ENCODE measurements around the gene SETX.

SETX gene

DNA sequence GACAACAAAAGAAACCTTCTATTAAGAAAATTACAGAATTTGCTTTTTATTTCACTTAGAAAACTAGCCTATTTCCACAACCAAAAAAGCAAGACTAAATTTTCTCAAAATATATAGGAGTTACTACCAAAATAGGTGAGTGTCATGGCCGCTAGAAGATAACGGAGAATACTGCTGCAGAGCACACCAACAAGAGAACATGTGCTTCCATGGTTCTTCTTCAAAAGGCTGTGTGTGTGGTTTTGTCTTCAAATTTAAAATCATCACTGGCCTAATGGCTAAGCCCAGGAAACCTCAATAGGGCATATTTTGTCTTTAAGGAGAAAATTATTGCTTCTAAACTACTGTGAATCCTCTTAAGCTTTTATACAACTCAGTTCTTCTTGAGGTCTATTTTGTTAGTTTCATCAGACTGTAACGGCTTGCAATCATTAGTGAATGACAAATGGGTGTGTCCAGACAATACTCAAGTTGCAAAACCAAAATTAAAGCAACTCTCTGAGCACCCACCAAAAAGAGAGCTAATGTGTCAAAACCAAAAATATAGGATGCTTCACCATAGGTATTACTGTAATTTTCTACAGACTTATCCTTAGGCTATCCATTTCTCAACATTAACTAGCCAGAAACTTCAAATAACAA, 3.3 kb downstream of the SETX start:
- DNase-seq (ENCODE audit: low spot score): no peak

DNA sequence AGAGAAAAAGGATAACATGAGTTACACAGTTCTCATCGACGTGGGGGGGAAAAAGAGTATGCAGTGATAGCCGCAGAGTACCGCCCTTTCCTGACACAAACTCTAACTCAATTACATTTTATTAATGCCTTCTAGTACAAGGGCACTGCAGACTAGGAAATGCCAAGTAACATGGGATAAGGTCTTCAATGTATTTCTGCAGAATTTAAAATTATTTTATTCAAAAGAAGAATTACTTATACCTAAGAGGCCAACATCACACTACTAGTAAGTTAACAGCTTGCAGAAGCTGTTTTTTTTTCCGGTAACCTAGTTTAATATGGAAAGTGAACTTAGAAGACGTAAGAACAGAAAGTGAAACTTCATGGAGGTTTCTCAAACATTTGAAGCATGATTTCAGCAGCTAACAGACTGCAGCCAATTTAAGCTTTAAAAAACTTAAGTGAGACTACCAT, 3.9 kb downstream of the SETX start:
- DNase-seq (ENCODE audit: low spot score): no peak

DNA sequence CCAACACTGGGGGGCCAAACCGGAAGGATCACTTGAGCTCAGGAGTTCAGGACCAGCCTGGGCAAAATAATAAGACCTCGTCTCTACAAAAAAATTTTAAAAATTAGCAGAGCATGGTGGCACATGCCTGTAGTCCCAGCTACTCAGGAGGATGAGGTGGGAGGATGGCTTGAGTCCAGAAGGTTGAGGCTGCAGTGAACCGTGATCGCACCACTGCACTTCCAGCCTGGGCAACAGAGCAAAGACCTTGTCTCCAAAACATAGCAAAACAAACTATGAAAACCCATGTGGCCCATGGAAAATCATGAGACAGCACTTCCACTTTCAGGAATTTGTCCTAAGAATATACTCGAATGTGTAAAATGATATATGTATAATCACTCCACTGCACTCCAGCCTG, 6.1 kb downstream of the SETX start:
- DNase-seq (ENCODE audit: low spot score): no peak

DNA sequence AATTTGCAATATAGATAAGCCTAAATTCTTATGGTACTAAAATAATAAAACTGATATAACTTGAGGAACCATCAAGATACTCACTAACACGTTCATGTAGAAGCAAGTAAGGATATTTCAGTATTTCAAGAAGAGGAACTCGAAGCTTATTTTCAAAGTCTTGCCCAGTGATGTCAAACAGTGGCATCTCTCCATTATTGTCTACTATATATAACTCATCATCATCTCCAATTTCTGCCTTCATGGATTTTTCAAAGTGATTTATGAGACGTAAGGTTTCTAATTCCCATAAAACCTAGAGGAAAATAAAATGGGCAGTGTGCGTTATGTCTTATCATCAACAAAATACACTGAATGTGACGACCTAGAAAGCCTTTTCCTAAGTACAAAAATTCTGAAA, 8.6 kb downstream of the SETX start:
- no peak for DNase-seq (ENCODE audit: low spot score)

DNA sequence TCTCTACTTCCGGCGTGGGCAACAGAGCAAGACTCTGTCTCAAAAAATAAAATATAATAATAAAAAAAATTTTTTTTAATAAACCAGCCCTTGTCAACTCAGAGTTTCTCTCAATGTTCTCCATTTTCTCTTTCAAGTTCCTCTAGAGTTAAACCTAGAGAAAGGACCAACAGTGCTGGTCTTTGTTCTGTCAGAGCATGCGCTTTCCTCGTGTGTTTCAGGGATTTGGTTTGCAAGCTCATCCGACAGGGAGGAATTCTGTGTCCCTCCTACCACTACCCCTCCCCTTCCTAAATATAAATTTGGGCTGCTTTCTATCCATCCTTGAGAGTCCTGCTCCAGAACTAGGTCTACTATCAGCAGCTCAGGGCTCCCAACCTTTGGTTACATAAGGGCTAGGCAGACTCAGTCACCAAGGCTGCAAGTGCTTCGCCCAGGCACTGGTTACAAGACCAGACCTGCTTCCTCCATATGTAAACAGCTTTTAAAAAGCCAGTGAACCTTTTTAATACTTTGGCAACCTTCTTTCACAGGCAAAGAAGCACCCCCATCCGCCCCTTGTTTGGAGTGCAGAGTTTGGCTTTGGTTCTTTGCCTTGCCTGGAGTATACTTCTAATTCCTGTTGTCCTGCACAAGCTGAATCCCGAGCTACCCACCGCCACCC, 13.5 kb downstream of the SETX start:
- no peak for DNase-seq (ENCODE audit: low spot score)

DNA sequence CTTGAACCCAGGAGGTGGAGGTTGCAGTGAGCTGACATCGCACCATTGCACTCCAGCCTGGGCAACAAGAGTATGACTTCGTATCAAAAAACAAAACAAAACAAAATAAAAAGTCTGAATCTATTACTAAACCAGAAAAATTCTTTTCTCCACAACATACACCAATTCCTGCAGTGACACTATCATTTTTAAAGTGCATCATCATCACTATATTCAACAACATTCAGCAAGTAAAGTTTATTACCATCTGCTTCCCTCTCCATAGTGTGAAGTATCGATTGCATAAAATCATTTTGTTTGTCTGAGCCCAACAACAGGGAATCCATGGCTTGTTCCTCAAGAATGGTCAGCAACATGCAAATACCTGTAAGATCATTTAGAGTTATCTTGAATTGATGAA, 20.4 kb downstream of the SETX start:
- DNase-seq (ENCODE audit: low spot score): no peak

DNA sequence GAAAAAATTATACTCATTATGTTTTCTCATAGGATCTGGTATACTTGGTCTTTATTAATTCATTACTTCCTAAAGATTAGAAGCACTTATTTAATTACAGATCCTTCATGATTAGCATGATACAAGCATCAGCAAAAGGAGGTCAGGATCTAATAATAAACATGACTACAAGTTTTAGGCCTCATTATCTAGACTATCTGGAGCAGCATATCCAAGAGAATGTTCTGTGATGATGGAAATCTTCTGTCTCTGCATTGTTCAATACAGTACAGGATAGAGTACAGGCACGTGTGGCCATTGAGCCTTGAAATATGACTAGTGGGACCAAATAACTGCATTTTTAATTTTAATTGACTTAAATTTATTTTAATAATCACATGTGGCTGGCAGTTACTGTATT, 21.2 kb downstream of the SETX start:
- DNase-seq (ENCODE audit: low spot score): no peak

DNA sequence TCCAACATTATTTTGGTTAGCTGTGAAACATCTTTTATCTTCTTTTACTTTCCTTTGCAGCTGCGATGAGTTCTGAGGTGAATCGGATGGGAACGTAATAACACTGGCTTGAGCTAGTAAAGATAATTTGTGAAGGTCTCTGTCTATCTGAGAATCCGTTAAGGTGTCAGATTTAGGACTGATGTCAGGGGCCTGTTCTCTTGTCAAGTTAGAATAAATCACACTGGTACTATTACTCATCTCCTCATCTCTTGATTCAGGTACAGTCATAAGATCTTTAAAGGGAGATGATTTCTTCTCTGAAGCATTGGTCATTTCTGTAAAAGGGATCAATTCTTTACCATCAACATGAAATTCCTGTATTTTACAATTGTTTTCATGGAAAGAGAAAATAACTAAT, 26.2 kb downstream of the SETX start:
- DNase-seq (ENCODE audit: low spot score): no peak

DNA sequence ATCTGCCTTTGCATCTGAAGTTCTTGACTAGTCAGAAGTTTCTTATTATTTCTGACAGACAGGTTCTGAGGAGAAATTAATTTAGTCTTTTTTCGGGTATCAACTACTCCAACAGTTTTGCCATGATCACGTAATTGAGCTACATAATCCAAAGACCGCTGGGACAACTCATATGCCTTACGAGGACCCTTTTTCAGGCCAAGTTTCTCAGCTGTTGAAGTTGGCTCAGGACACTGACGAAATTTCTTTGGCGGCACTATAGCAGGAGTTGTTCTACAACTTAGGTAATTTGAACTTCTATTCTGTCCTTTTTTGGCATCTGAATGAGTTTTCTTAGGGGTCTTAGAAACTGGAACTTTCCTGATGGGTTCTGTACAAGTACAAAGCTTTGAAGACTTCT, 27.2 kb downstream of the SETX start:
- DNase-seq (ENCODE audit: low spot score): no peak

DNA sequence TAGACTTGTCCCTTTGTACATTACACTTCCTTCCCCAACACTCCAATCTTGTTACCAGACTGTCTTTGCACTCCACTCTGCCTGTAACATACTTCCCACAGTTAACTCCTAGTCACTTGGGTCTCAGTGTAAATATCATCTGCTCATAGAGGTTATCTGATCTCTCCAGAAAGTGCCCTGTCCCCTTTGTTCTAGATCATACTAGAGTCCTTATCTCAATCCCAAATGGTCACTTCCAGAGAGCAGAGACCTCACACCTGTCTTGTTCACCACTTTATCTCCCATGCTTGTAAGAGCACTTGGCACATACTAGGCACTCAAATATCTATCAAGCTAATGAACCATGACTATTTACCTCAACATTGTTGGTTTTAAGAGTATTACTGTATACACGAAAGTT, 30.4 kb downstream of the SETX start:
- DNase-seq (ENCODE audit: low spot score): no peak

DNA sequence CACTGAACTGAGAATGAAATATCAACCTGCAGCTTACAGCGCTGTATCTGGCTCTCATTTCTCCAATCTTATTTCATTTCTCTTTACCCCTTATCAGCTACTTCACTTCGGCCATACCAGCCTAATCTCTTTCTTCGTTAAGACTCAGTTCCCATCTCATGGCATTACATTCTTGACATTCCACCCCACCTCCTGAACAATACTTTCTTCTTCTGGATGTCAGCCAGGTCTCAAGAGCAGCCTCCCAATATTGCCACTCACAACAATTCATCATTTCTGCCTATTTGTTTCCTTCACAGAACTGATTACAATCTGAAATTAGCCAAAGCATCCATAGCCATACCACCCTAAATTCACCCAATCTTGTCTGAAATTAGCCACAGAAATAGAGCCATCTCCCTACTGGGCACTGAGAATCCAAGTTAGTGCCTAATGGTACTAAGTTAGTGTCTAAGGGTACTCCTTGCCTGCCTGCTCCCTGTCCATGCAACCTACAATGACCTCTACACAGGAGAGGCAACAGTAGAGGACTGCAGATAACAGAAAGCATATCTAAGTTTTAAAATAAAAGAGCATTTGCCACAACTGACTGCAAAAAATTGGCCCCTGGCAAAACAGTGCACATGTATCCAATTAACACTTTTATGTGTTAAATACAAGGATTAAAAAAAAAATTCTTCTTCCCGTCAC, 35.2 kb downstream of the SETX start:
- no peak for DNase-seq (ENCODE audit: low spot score)

DNA sequence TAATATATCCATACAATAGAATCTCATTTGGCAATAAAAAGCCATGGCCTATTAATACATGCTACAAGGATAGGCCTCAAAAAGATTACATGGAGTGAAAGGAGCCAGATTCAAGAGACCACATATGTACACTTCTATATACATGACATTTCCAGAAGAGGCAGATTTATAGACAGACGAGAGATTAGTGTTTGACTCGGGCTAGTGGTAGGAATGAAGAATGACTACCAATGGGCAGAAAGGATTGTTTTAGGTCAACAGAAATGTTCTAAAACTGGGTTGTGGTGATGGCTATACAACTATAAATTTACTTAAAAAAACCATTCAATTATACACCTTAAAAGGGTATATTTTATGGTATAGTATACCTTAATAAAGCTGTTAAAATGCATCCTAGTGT, 41.9 kb downstream of the SETX start:
- no peak for DNase-seq (ENCODE audit: low spot score)

DNA sequence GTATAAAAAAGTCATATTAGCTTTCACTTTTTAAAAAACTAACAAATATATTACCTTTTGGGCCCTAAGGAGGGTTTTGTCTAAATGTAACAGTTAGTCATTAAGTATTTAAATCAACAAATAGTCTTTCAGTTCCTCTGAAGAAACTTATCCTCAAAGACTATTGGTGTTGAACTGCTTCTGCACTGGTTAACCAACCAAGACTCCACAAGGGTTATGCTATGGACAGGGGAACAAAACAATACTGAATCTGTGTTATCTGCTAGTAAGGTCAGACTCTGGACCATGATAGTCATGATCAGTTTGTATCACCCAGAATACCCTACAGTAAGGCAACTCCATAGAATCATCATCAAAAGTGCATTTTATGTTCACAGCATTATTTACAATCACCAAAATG, 42.4 kb downstream of the SETX start:
- DNase-seq (ENCODE audit: low spot score): no peak

DNA sequence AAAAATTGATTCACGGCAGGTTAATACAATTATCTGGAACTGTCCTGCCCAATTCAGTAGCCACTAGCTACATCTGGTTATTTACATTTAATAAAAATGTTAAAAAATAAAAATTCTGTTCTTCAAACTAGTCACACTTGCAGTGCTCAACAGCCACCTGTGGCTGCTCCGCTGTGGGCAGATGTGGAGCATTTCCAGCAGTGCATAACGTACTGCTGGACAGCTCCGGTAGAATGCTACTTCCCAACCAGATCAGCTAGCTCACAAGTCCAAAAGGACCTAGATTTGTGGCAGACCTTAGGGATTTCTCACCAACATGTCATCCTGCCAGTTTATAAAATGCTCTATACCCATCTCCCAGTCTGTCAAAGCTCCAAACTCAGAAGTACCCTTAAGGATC, 42.8 kb downstream of the SETX start:
- DNase-seq (ENCODE audit: low spot score): no peak

DNA sequence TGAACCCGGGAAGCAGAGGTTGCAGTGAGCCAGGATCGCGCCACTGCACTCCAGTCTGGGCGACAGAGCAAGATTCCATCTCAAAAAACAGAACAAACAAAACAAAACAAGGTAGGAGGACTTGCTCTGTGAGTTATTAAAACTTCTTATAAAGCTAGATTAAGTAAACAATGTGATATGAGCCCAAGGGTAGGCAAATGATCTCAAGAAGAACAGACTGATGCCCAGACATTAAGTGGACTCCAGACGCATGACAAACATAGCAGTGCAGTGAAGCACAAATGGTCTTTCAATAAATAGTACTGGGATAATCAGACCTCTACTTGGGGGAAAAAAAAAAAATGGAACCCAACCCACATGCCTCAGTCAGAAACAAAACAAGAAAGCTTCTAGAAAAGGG, 45.7 kb downstream of the SETX start:
- no peak for DNase-seq (ENCODE audit: low spot score)

DNA sequence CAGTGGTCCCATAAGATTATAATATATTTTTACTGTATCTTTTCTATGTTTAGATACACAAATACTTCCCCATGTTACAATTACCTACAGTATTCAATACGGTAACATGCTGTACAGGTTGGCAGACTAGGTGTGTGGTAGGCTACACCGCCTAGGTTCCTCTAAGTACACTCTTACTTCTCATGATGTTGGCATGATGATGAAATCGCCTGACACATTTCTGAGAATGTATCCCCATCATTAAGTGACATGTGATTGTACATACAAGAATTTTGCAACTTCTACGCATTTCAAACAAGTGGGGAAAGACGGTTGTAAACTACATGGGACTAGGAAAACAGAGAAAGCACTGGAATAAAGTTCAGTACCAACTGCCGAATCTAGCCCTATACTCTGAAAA, 53.3 kb downstream of the SETX start:
- DNase-seq (ENCODE audit: low spot score): no peak

DNA sequence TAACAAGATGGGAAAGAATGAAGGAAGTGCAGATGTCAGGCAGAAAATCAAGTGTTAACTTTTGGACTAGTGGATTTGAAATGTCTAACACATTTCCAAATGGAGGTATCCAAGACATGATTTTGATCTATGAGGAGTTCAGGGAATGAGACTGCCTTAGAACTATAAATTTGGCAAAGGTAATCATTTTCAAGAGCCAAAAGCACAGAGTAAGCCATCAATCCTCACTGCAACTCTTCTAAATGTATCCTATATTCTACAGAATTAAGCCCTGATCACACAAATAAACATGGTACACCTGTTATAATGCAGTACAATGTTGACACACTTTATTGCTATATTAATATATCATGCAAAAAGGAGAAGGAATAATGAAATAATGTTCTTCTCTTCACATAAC, 55.6 kb downstream of the SETX start:
- DNase-seq (ENCODE audit: low spot score): no peak

DNA sequence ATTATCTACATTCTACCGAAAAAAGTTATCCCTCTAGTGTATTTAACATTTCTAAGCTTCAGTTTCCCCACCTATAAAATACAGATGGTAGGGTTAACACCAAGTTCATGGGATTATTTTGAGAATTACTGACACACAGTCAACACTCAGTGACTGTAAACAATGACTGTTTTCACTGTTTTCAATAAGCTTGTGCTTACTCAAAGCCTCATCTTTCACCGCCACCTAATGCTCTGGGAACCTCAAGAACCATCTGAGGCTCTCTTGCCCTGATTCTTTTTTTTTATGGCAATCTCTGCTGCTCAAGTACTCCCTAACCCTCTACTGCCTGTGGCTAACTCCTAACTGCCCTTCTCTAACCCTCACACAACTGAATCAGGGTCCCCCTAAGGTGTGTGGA, 59.6 kb downstream of the SETX start:
- no peak for DNase-seq (ENCODE audit: low spot score)

DNA sequence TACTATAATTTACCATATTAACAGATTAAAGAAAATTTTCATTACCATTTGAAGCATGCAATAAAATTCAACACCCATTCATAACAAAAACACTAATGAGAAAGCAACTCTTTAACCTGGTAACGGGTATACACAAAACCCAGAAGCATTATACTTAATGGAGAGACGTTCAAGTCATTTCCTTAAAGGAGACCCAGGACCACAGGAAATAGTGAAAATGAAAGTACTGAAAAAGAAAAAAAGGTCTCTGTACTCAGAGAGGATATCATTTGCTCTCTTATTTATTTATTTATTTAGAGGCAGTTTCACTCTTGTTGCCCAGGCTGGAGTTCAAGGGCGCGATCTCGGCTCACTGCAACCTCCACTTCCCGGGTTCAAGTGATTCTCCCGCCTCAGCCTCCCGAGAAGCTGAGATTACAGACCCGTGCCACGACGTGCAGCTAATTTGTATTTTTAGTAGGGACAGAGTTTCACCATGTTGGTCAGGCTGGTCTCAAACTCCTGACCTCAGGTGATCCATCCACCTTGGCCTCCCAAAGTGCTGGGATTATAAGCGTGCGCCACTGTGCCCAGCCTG, 61.6 kb downstream of the SETX start:
- no peak for DNase-seq (ENCODE audit: low spot score)

DNA sequence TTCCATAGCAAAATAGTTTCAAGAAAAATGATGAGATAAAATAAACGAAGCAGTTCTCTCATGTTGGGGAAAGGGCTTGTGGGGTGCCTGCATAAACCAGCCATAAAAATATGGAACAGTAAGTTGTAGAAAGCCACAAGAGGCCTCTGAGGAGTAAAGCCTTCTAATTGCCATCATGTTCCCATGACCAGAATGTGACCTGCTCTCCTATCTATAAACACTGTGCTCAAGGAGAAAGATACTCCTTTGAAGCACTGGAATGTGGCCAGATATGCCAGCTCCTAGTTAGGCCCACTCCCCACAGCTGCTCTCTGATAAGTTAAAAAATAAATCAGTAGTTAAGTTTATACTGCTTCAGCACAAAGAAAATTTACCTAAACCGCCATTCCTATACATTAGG, 65.8 kb downstream of the SETX start:
- no peak for DNase-seq (ENCODE audit: low spot score)

DNA sequence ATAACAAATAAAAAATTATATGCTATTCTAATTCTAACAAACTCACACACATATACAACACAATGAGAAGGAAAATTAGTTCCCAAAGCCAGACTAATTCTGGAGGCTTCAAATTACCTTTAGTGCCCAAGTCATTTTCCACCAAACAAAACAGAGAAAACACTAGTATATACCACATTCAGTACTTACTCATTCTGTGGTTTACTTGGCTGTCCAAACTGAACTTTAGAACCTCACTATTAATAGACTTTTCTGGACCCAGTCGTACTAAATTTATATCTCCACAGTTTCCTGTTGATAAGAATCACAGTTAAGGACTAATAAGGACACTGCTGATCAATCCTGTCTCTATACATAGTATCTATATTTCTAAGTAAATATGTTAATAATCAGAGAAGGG, 66.4 kb downstream of the SETX start:
- peak; percentile 29 for DNase-seq (ENCODE audit: low spot score)

DNA sequence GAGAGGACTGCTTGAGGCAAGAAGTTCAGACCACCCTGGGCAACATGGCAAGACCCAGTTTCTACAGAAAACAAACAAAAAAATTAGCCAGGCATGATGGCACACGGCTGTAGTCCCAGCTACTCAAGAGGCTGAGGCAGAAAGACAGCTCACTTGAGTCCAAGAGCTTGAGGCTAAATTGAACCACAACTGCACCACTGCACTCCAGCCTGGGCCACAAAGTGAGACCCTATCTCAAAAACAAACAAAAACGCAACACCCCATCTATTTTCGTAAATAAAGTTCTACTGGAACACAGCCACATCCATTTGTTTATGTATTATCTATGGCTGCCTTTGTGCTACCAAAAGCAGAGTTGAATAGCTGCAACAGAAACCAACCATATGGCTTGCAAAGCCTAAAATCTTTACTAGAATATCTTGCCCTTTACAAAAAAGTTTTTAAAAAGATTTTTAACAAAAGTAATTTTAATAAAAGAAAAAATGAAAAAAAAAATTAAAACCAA, 67.5 kb downstream of the SETX start:
- DNase-seq (ENCODE audit: low spot score): no peak

DNA sequence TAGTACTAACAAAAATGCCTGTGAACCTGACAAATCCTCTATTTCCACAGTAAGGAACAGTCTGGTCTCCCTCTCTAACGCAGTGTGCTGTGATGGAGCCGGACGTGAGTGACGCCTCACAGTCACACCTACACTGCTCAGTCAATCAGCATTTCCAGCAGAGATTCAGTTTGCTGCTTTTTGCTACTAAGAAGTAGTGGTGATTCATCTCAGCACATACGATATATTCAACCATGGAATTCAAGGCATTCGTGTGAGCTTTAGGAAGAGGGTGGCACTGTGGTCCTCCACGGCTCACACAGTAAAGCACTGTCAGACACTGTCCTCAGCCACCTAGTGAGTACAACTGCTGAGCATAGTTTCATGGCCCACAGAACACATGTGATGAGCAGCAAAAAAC, 70.9 kb downstream of the SETX start:
- peak; percentile 12 for DNase-seq (ENCODE audit: low spot score)
